Fibroblast of gingiva (primary cell): ENCODE data around the gene NAA20.
"Not testable (repeated sequence)": the region's sequence is repeated elsewhere in the genome, so short reads cannot be mapped to it uniquely, and the experiment has no call there.

ENCODE experiments used
- DNase-seq: peaks from one replicate; pipeline ENCODE4 v3.0.0-alpha.2; 2011; ENCODE audit warnings: low read depth

NAA20 gene

GRCh38 chr20:19991854-19992253 is 25.3 kb upstream of the NAA20 start:
- no peak for DNase-seq

DNA sequence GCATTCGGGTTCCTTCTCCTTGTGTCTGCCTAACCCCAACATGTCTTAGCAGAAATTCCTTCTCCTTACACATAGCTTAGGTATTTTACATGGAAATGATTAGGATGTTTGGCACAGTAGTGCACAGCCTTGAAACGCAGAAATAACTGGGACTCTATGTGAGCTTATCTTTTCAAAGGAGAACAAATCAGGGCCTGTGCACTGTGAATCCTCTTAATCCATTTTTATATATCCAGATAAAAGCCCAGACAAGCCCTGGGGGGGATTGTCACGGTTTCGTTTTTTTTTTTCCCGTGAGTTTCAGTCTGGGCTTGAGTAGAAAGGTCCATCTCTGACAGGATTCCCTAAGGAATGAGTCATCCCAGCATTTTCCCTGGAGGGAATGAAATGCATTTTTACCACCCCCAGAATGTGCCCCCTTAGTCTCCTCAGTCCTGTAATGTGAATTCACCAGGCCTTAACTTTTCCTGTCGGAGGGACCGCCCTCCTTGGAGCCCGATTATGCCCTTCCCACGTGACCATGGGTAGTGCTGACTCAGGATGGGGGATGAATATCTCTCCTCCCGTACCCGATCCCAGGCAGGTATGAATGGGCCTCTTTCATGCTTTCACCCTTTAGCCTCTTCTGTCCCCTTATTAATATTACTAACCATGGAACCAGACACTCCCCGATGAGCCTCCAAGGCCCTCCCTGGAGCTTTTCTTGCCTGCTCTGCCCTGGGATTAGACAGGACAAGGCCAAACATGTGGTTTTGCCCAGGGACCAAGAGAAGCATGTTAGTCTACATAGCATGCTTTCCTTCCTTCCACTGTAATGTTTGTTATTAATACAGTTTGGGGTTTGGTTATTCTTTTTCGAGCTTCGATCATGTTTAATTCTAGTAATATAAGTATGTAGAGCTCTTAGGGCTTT is 23.9 kb upstream of the NAA20 start:
- peak; percentile 78 for DNase-seq

GRCh38 chr20:19993958-19994669 is 23.0 kb upstream of the NAA20 start:
- peak; percentile 62 for DNase-seq

- peak; percentile 57 for DNase-seq
Measured at GRCh38 chr20:19995220-19995863, 21.8 kb upstream of the NAA20 start.

- DNase-seq, result no peak
Measured at GRCh38 chr20:19996222-19996621, 20.9 kb upstream of the NAA20 start.

DNA sequence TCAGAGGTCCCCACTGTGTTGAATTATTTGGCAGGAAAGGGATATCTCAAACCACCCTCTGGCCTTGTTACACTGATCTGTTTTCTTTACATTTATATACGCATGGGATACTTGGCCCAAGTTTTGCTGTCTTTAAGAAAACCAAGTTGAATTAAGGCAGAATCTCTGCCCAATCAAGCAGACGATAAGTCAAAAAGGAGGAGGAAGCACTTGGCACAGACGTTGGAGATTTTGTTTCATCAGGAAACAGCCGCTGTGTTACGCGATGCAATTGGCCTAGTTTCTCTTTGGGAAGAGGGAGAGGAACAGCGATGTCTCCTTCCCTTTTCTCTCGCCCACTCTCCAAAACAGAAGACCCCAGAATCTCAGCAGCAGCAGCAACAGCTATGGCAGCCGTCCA is 20.2 kb upstream of the NAA20 start:
- no peak for DNase-seq

GRCh38 chr20:19998990-19999705 is 18.0 kb upstream of the NAA20 start:
- DNase-seq, result no peak

DNA sequence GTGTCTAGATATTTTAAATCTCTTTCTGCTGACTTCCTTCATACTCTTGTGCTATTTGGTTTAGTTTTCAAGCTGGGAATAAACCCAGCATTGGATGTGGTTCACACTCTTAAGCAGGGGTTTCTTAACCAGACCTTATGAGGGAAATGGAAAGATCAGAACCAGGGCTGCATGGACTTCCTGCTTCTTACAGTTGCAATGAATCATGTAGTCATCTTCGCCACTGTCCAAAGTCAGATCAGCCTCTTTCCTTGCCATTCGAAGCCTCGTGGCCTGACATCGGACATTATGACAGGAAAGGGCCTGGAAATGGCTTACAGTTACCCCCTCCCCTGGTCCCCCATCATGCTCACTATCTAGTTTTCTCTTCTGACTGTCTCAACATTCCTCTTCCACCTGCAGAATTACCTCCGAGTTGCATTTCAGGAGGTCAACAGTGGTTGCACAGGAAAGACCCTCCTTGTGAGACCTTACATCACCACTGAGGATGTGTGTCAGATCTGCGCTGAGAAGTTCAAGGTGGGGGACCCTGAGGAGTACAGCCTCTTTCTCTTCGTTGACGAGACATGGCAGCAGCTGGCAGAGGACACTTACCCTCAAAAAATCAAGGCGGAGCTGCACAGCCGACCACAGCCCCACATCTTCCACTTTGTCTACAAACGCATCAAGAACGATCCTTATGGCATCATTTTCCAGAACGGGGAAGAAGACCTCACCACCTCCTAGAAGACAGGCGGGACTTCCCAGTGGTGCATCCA is 16.8 kb upstream of the NAA20 start:
- DNase-seq, result peak; percentile 27

GRCh38 chr20:20002101-20002998 is 14.8 kb upstream of the NAA20 start:
- DNase-seq, result peak; percentile 52

- peak; percentile 45 for DNase-seq
Measured at GRCh38 chr20:20003031-20003954, 13.9 kb upstream of the NAA20 start.

DNA sequence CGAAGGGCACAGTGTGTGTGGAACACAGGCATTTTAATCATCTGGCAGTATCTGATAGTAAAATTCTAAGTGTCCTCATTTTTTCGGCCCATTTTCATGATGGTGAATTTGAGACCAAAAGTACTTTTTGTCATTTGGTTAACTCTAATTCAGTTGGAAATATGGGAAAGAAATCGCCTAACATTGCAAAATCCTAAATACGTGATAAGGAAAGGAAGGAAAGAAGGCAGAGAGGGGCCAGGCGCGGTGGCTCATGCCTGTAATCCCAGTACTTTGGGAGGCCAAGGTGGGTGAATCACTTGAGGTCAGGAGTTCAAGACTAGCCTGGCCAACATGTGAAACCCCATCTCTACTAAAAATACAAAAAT is 13.2 kb upstream of the NAA20 start:
- DNase-seq, result not testable (repeated sequence)

DNA sequence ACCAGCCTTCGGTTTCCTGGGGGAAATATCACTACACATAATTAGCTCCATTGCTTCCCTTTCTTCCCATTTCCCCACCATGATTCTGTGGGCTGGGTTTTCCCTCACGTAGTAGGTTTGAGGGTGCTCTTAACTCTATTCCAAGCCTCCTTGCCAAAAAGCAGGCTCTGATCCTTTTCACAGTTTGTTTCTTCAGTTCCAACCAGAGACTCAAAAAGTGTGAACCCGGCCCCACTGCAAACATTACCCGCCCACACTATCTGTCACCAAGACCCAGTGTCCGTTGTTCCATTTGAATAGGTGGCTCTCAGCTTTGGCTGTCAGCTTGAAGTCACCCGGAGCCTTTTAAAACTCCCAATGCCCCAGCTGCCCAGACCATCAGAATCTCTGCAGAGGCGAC is 11.8 kb upstream of the NAA20 start:
- DNase-seq, result no peak

DNA sequence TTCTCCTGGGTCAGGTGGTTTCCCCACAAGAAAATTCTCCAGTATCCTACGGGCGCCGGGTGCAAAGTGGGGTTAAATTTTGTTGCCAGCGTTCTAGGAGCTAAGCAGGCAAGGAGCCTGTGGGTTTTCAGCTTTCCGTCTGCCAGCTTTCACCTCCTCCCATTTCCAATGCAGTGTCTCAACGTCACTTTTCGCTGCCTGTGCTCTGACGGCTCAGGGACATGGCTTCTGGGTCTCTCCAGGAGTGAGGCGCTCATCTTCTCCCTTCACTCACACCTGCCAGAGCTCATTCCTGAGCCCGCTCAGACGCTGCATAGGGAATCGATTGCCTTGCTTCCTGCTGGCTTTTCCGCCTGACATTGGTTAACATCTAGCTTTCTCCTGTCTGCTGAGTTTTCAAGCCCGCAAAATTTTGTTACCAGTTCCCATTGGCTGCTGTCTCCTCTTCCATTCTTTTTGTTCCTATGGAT is 7.3 kb upstream of the NAA20 start:
- no peak for DNase-seq

DNA sequence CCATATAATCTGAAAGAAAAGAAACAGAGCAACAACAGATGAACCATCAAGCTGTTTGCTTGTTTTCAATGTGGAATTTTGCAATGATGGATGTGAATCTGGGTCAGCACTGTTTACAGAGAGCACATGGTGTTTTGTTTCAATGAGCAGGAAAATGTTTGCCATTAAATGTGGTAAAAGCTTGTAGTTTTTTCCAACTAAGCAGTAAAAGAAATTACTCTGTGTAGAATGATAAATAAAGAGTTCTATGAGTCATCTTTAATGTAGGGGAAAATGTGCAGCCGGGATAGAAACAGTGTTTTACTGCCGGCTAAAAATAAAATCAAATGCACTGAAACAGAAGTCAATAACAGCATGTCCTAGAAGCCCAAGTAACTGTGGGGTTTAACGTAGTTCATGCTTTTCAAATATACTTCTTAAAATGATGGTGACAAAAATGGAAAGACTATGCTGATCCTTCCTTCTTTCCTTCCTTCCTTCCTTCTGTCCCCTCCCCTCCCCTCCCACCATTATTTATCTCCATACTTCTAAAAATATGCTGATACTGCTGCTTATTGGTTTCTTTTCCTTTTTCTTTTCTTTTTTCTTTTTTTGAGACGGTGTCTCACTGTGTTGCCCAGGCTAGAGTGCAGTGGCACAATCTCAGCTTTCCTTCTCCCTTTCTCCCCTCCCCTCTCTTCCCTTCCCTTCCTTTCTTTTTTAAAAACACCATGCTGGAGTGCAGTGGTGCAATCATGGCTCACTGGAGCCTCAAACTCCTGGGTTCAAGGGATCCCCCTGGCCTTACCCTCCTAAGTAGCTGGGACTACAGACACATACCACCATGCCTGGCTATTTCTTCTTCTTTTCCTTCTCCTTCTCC is 6.3 kb upstream of the NAA20 start:
- DNase-seq, result peak; percentile 81

DNA sequence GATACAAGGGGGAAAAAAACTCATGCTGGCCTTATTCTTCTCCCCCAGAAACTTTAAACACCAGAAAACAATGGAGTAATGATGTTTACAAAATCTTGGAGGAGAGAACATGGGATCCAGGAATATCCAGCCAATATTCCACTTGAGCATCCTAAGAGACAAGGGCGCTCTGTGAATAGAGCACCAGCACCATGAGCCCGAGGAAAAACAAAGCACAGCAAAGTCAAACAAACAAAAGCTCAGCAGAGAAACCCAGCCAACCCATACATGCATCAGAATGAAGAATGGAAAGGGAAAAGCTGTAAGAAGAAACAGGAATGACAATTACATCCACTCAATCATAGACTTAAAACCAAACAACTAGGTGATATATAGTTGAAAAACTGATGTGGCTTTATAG is 4.6 kb upstream of the NAA20 start:
- DNase-seq, result no peak

GRCh38 chr20:20014659-20015058 is 2.5 kb upstream of the NAA20 start:
- DNase-seq, result no peak

GRCh38 chr20:20017844-20018185 is 653 bp downstream of the NAA20 start:
- DNase-seq, result no peak

DNA sequence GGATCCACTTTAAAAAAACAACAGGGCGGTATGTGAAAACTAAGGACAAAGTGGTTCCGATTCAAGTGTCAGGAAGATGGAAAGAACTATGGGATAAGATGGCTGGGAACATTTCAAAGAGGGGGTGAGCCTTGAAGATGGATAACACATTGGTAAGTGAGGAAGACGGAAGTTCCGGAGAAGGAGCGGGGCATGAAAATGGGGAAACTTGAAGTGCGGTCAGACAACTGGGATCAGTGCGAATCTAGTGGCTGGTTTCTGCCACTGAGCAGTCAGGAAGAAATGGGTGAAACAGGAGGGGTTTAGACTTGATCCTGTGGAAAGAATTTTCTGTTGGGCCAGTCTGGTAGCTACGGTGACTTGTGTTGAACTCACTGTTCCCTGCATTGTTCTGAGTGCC is 1.2 kb downstream of the NAA20 start:
- DNase-seq, result no peak
